GM18951 (cell line): Measurements from ENCODE around the gene CD93.

Experiments
- POLR2A ChIP-seq: IDR thresholded peaks from 4 replicates; pipeline ENCODE4 v1.6.1; 2011; ENCODE audit warnings: mild to moderate bottlenecking; ENCODE audit not compliant: insufficient read length, insufficient read depth; ENCODE audit errors: extremely low read depth
- in situ Hi-C: fragments of 300-500 bp; cut with MboI; formaldehyde crosslinking; loops from one replicate; pipeline ENCODE4 v1.12.0; 2022; ENCODE audit warnings: low sequenced_read_pairs, mixed read lengths, inconsistent platforms; ENCODE audit not compliant: unreplicated experiment

Gene CD93

GRCh38 chr20:23047001-23047737, 39.0 kb downstream of the CD93 start:
- in situ Hi-C loops, result no loop called here
- TF ChIP-seq POLR2A, result no peak

- no peak for TF ChIP-seq POLR2A
- in situ Hi-C loops, result no loop called here
Observed at GRCh38 chr20:23046431-23046830, 39.7 kb downstream of the CD93 start.

GRCh38 chr20:23043376-23043775, 42.7 kb downstream of the CD93 start:
- in situ Hi-C loops, result no loop called here
- no peak for TF ChIP-seq POLR2A

- TF ChIP-seq POLR2A, result no peak
- in situ Hi-C loops, result no loop called here
Observed at GRCh38 chr20:23042270-23042669, 43.9 kb downstream of the CD93 start.

GRCh38 chr20:23039885-23040508, 46.1 kb downstream of the CD93 start:
- no peak for TF ChIP-seq POLR2A
- in situ Hi-C loops, result no loop called here

GRCh38 chr20:23039136-23039875, 46.8 kb downstream of the CD93 start:
- TF ChIP-seq POLR2A, result no peak
- in situ Hi-C loops, result no loop called here

GRCh38 chr20:23037017-23037481, 49.1 kb downstream of the CD93 start:
- no peak for TF ChIP-seq POLR2A
- in situ Hi-C loops, result no loop called here

GRCh38 chr20:23036371-23036770, 49.8 kb downstream of the CD93 start:
- TF ChIP-seq POLR2A, result no peak
- in situ Hi-C loops, result no loop called here

- in situ Hi-C loops, result no loop called here
- TF ChIP-seq POLR2A, result no peak
Observed at GRCh38 chr20:23035731-23036130, 50.4 kb downstream of the CD93 start.

GRCh38 chr20:23034721-23035671, 51.1 kb downstream of the CD93 start, which contains the start of gene SSTR4:
Gene SSTR4 (plus strand): TSS chr20:23035312. CDS start chr20:23035484, 172 bp downstream.
- no peak for TF ChIP-seq POLR2A

GRCh38 chr20:23033918-23034317, 52.2 kb downstream of the CD93 start:
- no peak for TF ChIP-seq POLR2A
- in situ Hi-C loops, result no loop called here

More at GRCh38 chr20:23034721-23035671, 51.1 kb downstream of the CD93 start, which contains the start of gene SSTR4:
- in situ Hi-C loops, result no loop called here

GRCh38 chr20:23032750-23033078, 53.4 kb downstream of the CD93 start:
- TF ChIP-seq POLR2A, result no peak
- in situ Hi-C loops, result no loop called here
